ENCODE results near the gene HOXA10. TPM values are rescaled to one million over a fixed set of nuclear protein-coding genes. Genes with fewer than 3 reads are reported as not detected.

Gene HOXA10
- total RNA-seq, 1 donor from 2014 or later, result not detected

GRCh38 chr7:27165996-27166530 lies 8.1 kb downstream of the HOXA10 start:
- no peak for DNase-seq

- no peak for DNase-seq
These were observed 8.8 kb downstream of the HOXA10 start, which contains the start of gene HOXA9 for GRCh38 chr7:27165089-27165995. Gene HOXA9, minus strand, starts transcription at chr7:27165537. Its CDS starts 80 bp downstream, at chr7:27165457.

- no peak for DNase-seq
These were observed 9.6 kb downstream of the HOXA10 start for GRCh38 chr7:27164367-27165088.

GRCh38 chr7:27164045-27164366 lies 10.1 kb downstream of the HOXA10 start:
- no peak for DNase-seq

- DNase-seq, result no peak
These were observed 10.7 kb downstream of the HOXA10 start for GRCh38 chr7:27163288-27164044.

- no peak for DNase-seq
These were observed 11.4 kb downstream of the HOXA10 start for GRCh38 chr7:27162561-27163287.

GRCh38 chr7:27161721-27162560 lies 12.2 kb downstream of the HOXA10 start:
- DNase-seq, result no peak

GRCh38 chr7:27161214-27161720 lies 12.9 kb downstream of the HOXA10 start:
- no peak for DNase-seq

GRCh38 chr7:27160546-27161213 lies 13.4 kb downstream of the HOXA10 start:
- DNase-seq, result peak; percentile 37

GRCh38 chr7:27160145-27160545 lies 14.0 kb downstream of the HOXA10 start:
- no peak for DNase-seq

- DNase-seq, result no peak
These were observed 14.6 kb downstream of the HOXA10 start for GRCh38 chr7:27159266-27160144.

GRCh38 chr7:27158436-27159265 lies 15.5 kb downstream of the HOXA10 start:
- no peak for DNase-seq

GRCh38 chr7:27157702-27158431 lies 16.3 kb downstream of the HOXA10 start:
- DNase-seq, result no peak

GRCh38 chr7:27156916-27157701 lies 17.0 kb downstream of the HOXA10 start:
- DNase-seq, result no peak

GRCh38 chr7:27156508-27156898 lies 17.6 kb downstream of the HOXA10 start, which contains the start of gene HOXA7:
Gene HOXA7, minus strand, starts transcription at chr7:27156675. Its CDS starts 130 bp downstream, at chr7:27156545.
- DNase-seq, result no peak

GRCh38 chr7:27155816-27156507 lies 18.2 kb downstream of the HOXA10 start:
- no peak for DNase-seq

Measured in occipital lobe (tissue), 2 donors.